NCI-H146 (cell line): Measurements from ENCODE around the gene DPY19L3.
"Not testable (repeated sequence)": the region's sequence is repeated elsewhere in the genome, so short reads cannot be mapped to it uniquely, and the experiment has no call there.

Experiments used
- DNase-seq: peaks from one replicate; lab custom pipeline; 2025; lab: John Stamatoyannopoulos, UW

The DPY19L3 gene

GRCh38 chr19:32442650-32443049, 37.1 kb downstream of the DPY19L3 start:
- no peak for DNase-seq

- not testable (repeated sequence) for DNase-seq
These were observed 42.0 kb downstream of the DPY19L3 start for GRCh38 chr19:32447534-32447933.

GRCh38 chr19:32448026-32448425, 42.5 kb downstream of the DPY19L3 start:
- DNase-seq, result no peak

GRCh38 chr19:32450217-32450616, 44.6 kb downstream of the DPY19L3 start:
- DNase-seq, result no peak

- no peak for DNase-seq
These were observed 48.2 kb downstream of the DPY19L3 start for GRCh38 chr19:32453736-32454135.

- DNase-seq, result no peak
These were observed 50.8 kb downstream of the DPY19L3 start for GRCh38 chr19:32456406-32456805.

- DNase-seq, result no peak
These were observed 52.1 kb downstream of the DPY19L3 start for GRCh38 chr19:32457571-32458158.

GRCh38 chr19:32458500-32459123, 53.0 kb downstream of the DPY19L3 start:
- no peak for DNase-seq

- no peak for DNase-seq
These were observed 53.8 kb downstream of the DPY19L3 start for GRCh38 chr19:32459204-32459865.

- DNase-seq, result no peak
These were observed 54.9 kb downstream of the DPY19L3 start for GRCh38 chr19:32460476-32460875.

GRCh38 chr19:32464279-32464678, 58.7 kb downstream of the DPY19L3 start:
- peak; percentile 11 for DNase-seq

GRCh38 chr19:32465176-32465575, 59.6 kb downstream of the DPY19L3 start:
- DNase-seq, result no peak

GRCh38 chr19:32469795-32470194, 64.2 kb downstream of the DPY19L3 start:
- no peak for DNase-seq

- no peak for DNase-seq
These were observed 65.5 kb downstream of the DPY19L3 start for GRCh38 chr19:32471095-32471494.

- no peak for DNase-seq
These were observed 66.2 kb downstream of the DPY19L3 start for GRCh38 chr19:32471811-32472210.

- DNase-seq, result no peak
These were observed 69.8 kb downstream of the DPY19L3 start for GRCh38 chr19:32475141-32476031.

- no peak for DNase-seq
These were observed 70.4 kb downstream of the DPY19L3 start for GRCh38 chr19:32476032-32476350.

GRCh38 chr19:32480321-32480720, 74.8 kb downstream of the DPY19L3 start:
- DNase-seq, result no peak

- no peak for DNase-seq
These were observed 78.0 kb downstream of the DPY19L3 start for GRCh38 chr19:32483574-32483973.

GRCh38 chr19:32489971-32490370, 84.4 kb downstream of the DPY19L3 start:
- no peak for DNase-seq

- no peak for DNase-seq
These were observed 91.8 kb downstream of the DPY19L3 start for GRCh38 chr19:32497391-32497790.

- DNase-seq, result peak; percentile 62
These were observed 93.2 kb downstream of the DPY19L3 start for GRCh38 chr19:32498648-32499200.
